Cardiac muscle cell (in vitro differentiated cells and primary cell): Measurements from ENCODE around the gene TMEM120B. TPM values are rescaled to one million over a fixed set of nuclear protein-coding genes. Genes with fewer than 3 reads are reported as not detected.

Experiments used
- DNase-seq, 2 donors: peaks; one replicate each; pipeline versions ENCODE4 v3.0.0 to v3.0.0-alpha.2; 2010 to 2017; ENCODE audit warnings: low read depth in 1 of 2, low spot score in 1 of 2
- H3K27ac ChIP-seq: fragments of 200-600 bp; sonication (generic); 2 replicates; pipeline ENCODE4 v1.5.1; 2016
- H3K27me3 ChIP-seq: fragments of 200-600 bp; sonication (generic); 2 replicates; pipeline ENCODE4 v1.6.0; 2016; ENCODE audit warnings: control low read depth
- H3K36me3 ChIP-seq: fragments of 200-600 bp; sonication (generic); 2 replicates; pipeline ENCODE4 v1.5.1; 2016; ENCODE audit warnings: control low read depth
- H3K4me1 ChIP-seq: fragments of 200-600 bp; sonication (generic); 2 replicates; pipeline ENCODE4 v1.8.1; 2017; ENCODE audit warnings: low read depth, mild to moderate bottlenecking, mixed run types
- H3K4me3 ChIP-seq: fragments of 200-600 bp; sonication (generic); 2 replicates; pipeline ENCODE4 v1.5.1; 2016; ENCODE audit warnings: mild to moderate bottlenecking
- H3K9me3 ChIP-seq: fragments of 200-600 bp; sonication (generic); 2 replicates; pipeline ENCODE4 v1.5.1; 2017; ENCODE audit warnings: low read depth, mild to moderate bottlenecking, control low read depth
- CTCF ChIP-seq: IDR thresholded peaks from 2 replicates; pipeline ENCODE4 v1.5.1; 2012; ENCODE audit warnings: low read depth, mild to moderate bottlenecking, low read length
- polyA plus RNA-seq: library from polyadenylated mRNA; unstranded; fragments of >200 nt; fragmentation: Nextera tagmentation; extraction: Ambion mirVana; gene quantifications from 2 replicates; pipeline ENCODE4 v1.2.1, GENCODE V29; 2016
- total RNA-seq: library from RNA; depleted of rRNA; stranded (reverse); fragments of >200 nt; gene quantifications from 2 replicates; pipeline ENCODE4 v1.2.3, GENCODE V29; 2016

TMEM120B gene
- total and polyA plus RNA-seq, 2 experiments from 2014 or later = 19.7 to 30.7 TPM

- no peak for DNase-seq
- Histone ChIP-seq H3K9me3 (no peaks in the 10 kb centered on the region), H3K4me1 (peaks cover 26% of the 10 kb centered on the region)
Measured at GRCh38 chr12:121810833-121811433, 98.4 kb downstream of the TMEM120B start.

GRCh38 chr12:121811434-121812319 is 99.1 kb downstream of the TMEM120B start:
- Histone ChIP-seq H3K27ac (peak overlapping the region; percentile 79), H3K36me3 (peaks cover 28% of the 10 kb centered on the region), H3K4me3 (peak overlapping the region; percentile 54), H3K27me3 (no peaks in the 10 kb centered on the region), H3K9me3 (no peaks in the 10 kb centered on the region), H3K4me1 (peaks cover 25% of the 10 kb centered on the region)
- peak; percentile 90 for TF ChIP-seq CTCF
- peak; percentile 83 to 90 for DNase-seq

More at GRCh38 chr12:121810833-121811433, 98.4 kb downstream of the TMEM120B start:
- no peak for TF ChIP-seq CTCF
- Histone ChIP-seq H3K27me3 (no peaks in the 10 kb centered on the region), H3K36me3 (peaks cover 28% of the 10 kb centered on the region), H3K4me3 (peak overlapping the region; percentile 54), H3K27ac (peak overlapping the region; percentile 79)

- Histone ChIP-seq H3K36me3 (peaks cover 30% of the 10 kb centered on the region), H3K27me3 (no peaks in the 10 kb centered on the region), H3K4me1 (peaks cover 18% of the 10 kb centered on the region), H3K4me3 (peak overlapping the region; percentile 54), H3K27ac (peak overlapping the region; percentile 25), H3K9me3 (no peaks in the 10 kb centered on the region)
- DNase-seq = peak; percentile 82 to 86
- TF ChIP-seq CTCF = no peak
Measured at GRCh38 chr12:121812320-121812871, 99.8 kb downstream of the TMEM120B start.

GRCh38 chr12:121812921-121813896 is 100.7 kb downstream of the TMEM120B start:
- Histone ChIP-seq H3K36me3 (peaks cover 39% of the 10 kb centered on the region), H3K4me1 (peaks cover 15% of the 10 kb centered on the region), H3K4me3 (peak overlapping the region; percentile 54), H3K27me3 (no peaks in the 10 kb centered on the region), H3K27ac (no peak overlapping the region), H3K9me3 (no peaks in the 10 kb centered on the region)
- DNase-seq = peak in 1 of 2 donors; percentile 34
- TF ChIP-seq CTCF = no peak

- no peak for TF ChIP-seq CTCF
- no peak for DNase-seq
- Histone ChIP-seq H3K27me3 (no peaks in the 10 kb centered on the region), H3K36me3 (peaks cover 40% of the 10 kb centered on the region), H3K9me3 (no peaks in the 10 kb centered on the region), H3K27ac (no peak overlapping the region), H3K4me1 (peaks cover 15% of the 10 kb centered on the region), H3K4me3 (no peak overlapping the region)
Measured at GRCh38 chr12:121813951-121814350, 101.4 kb downstream of the TMEM120B start.
